IgD-negative memory B cell (primary cell): ENCODE data around the gene ATXN1. TPM values are rescaled to one million over a fixed set of nuclear protein-coding genes. Genes with fewer than 3 reads are reported as not detected.
A peak's percentile ranks its signal among the peaks of the same experiment; 100 is the strongest.
"Not testable (repeated sequence)": the region's sequence is repeated elsewhere in the genome, so short reads cannot be mapped to it uniquely, and the experiment has no call there.

Experiments used
- H3K27ac Mint-ChIP-seq, 3 donors: one replicate each; pipeline ENCODE4 v1.8.0; 2020 to 2022; ENCODE audit warnings: mild to moderate bottlenecking in 3 of 3, mixed read lengths in 3 of 3, moderate library complexity in 1 of 3
- H3K27me3 Mint-ChIP-seq: one replicate; pipeline ENCODE4 v1.8.0; 2021; ENCODE audit warnings: mixed read lengths
- H3K36me3 Mint-ChIP-seq: one replicate; pipeline ENCODE4 v1.8.0; 2020; ENCODE audit warnings: mild to moderate bottlenecking, mixed read lengths
- H3K4me1 Mint-ChIP-seq, 3 donors: one replicate each; pipeline ENCODE4 v1.8.0; 2020 to 2022; ENCODE audit warnings: mixed read lengths in 3 of 3, mild to moderate bottlenecking in 1 of 3
- H3K4me3 Mint-ChIP-seq, 4 donors: one replicate each; pipeline ENCODE4 v1.8.0; 2020 to 2022; ENCODE audit warnings: mild to moderate bottlenecking in 4 of 4, mixed read lengths in 4 of 4, moderate library complexity in 3 of 4
- H3K9me3 Mint-ChIP-seq, 3 donors: one replicate each; pipeline ENCODE4 v1.8.0; 2020 to 2021; ENCODE audit warnings: mixed read lengths in 3 of 3, mild to moderate bottlenecking in 1 of 3
- polyA plus RNA-seq: library from polyadenylated mRNA; unstranded; fragments of 300-500 nt; fragmentation: Illumina TruSeq; gene quantifications from one replicate; pipeline ENCODE4 v1.2.3, GENCODE V29; 2021

ATXN1 gene
- polyA plus RNA-seq, 1 donor from 2014 or later, result 5.0 TPM

DNA sequence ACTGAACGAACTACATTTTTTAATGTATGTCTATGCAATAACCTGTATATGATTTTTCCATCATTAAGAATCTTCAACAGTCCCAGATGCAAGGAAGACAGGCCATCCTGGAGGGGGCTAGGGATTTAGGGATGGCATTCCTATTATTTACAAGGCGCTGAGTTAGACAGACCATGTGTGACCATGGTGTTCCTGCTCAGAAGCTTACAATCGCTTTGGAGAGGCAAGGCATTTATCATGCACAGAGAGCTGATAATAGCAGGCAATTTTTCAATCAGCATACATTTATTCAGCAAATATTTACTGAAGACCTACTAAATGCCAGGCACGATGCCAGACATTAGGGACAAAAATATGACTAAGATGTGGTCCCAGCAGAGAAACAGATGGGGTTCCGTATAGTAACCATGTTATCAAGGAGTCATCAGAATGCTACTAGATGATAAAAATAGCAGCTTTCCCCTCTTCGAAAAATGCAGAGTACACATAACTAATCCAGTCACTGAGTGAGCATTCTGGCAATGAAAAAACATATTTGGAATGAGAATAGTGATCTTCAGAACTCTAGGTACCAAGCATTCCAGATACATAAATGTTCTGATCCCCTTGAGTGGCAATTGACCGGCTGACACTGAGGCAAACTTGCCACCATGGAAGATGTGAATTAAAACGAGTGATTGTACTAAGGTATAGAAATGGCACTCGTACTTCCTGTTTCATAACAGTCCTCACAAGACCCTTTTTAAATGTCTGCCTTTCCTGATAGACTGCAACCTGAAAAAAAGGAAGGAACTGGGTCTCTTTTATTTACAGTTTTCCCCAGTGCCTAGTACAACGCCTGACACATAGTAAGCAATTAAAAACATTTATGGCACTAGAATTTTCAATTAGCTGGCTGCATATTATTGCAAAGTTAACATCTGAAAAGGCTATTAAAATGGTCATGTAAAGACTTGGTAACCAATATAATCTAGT, 135.7 kb downstream of the ATXN1 start:
- peaks cover 7 to 40% (median 26%) of the 10 kb centered on the region in 3 donors for H3K4me1 Mint-ChIP-seq
- peak overlapping the region in 2 of 3 donors; percentile 23 to 32 for H3K27ac Mint-ChIP-seq
- no peaks in the 10 kb centered on the region for H3K36me3 Mint-ChIP-seq
- H3K9me3 Mint-ChIP-seq, result no peaks in the 10 kb centered on the region
- no peaks in the 10 kb centered on the region for H3K27me3 Mint-ChIP-seq
- H3K4me3 Mint-ChIP-seq, result no peak overlapping the region

DNA sequence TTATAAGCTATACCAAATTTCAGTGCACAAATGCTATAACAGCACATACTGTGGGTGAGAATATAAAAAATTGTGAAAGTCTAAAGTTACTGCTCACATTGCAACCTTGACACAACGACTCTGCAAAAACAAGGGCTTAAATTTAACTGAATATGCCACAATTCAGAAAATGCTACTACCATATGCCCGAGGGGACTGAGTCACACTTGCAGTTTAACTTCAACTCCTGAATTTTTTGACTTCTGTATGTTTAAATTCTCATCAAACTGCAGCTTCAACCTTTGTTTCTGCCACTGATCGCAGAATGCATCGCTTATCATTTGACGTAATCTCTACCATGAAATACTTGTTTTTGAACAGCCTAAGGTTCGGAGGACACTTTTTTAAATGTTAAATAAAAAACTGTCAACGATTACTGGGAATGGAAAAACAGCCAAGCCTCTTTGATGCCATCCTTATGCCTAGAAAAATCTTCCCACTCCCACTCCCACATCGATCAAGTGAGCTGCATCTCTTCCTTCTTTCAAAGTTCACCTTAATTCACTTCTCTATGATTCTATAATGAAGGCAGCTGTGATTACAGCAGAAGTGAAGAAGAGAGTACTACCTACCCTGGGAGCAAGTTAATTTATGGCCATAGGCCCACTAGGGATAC, 136.5 kb downstream of the ATXN1 start:
- Mint-ChIP-seq H3K9me3 (no peaks in the 10 kb centered on the region), H3K36me3 (no peaks in the 10 kb centered on the region), H3K27ac (no peak overlapping the region), H3K27me3 (no peaks in the 10 kb centered on the region), H3K4me1 (peaks cover 7 to 46% (median 32%) of the 10 kb centered on the region in 3 donors), H3K4me3 (no peak overlapping the region)

DNA sequence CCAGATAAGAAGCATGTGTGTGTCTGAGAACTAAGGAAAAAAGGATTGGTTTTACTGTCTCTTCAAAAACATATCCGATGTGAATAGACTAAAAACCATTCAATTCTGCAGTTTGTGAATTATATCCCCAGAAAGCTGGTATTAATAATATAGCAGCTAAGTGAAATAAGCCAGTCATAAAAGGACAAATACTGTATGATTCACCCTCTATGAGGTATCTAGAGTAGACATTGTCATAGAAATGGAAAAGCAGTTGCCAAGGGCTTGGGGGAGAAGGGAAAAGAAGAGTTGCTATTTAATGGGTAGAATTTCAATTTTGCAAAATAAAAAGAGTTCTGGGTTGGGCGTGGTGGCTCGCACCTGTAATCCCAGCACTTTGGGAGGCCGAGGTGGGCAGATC, 137.5 kb downstream of the ATXN1 start:
- no peaks in the 10 kb centered on the region for H3K36me3 Mint-ChIP-seq
- peaks cover 7 to 50% (median 35%) of the 10 kb centered on the region in 3 donors for H3K4me1 Mint-ChIP-seq
- peak overlapping the region in 1 of 3 donors; percentile 68 for H3K27ac Mint-ChIP-seq
- H3K4me3 Mint-ChIP-seq, result no peak overlapping the region
- H3K9me3 Mint-ChIP-seq, result no peaks in the 10 kb centered on the region
- H3K27me3 Mint-ChIP-seq, result no peaks in the 10 kb centered on the region

DNA sequence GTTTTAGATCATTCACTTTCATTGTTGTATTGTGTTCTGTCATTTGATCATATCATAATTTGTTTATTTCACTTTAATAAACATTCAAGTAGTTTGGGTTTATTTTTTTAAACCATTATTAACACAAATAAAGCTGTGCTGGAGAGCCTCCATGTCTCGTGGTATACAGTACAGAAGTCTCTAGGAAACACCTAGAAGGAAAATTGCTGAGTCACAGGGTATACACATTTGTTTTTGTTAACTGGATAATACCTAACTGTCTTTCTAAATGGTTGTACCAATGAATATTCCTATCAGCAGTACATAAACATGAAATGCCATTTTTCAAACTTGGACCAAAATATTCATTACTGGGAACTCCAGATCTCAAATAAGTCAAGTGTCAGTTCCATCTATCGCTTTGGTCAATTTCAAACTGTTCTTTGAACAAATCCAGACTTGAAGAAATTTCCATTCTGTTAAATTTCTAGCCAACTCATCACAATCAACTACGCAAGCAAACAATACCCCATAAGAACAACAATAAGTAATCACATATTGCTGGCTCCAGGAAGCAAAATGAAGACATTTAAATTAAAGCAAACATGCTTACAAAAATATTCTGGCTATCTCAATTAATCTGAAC, 138.1 kb downstream of the ATXN1 start:
- no peak overlapping the region for H3K4me3 Mint-ChIP-seq
- no peaks in the 10 kb centered on the region for H3K9me3 Mint-ChIP-seq
- peaks cover 7 to 50% (median 35%) of the 10 kb centered on the region in 3 donors for H3K4me1 Mint-ChIP-seq
- no peaks in the 10 kb centered on the region for H3K27me3 Mint-ChIP-seq
- no peak overlapping the region for H3K27ac Mint-ChIP-seq
- H3K36me3 Mint-ChIP-seq, result no peaks in the 10 kb centered on the region

DNA sequence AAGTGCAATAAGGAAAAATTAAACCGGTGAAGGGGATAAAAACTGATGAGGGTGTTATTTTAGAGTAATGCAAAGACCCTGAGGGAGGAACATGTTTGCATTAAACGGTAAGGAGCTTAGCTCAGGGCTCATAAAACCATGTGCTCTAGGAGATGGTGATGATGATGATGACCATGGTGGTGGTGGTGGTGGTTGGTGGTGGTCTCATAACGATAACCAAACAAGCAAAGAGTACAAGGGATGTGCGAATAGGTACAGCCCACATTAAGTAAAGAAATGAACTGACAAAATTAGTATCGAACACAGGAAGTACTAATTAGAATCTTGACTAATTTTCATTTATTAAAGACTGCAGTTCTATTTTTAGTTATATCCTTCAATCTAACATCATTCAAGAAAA, 139.1 kb downstream of the ATXN1 start:
- Mint-ChIP-seq H3K4me3 (peak overlapping the region in 1 of 4 donors; percentile 67), H3K4me1 (peaks cover 7 to 50% (median 35%) of the 10 kb centered on the region in 3 donors), H3K27ac (peak overlapping the region in 1 of 3 donors; percentile 62), H3K9me3 (no peaks in the 10 kb centered on the region), H3K27me3 (no peaks in the 10 kb centered on the region), H3K36me3 (no peaks in the 10 kb centered on the region)

DNA sequence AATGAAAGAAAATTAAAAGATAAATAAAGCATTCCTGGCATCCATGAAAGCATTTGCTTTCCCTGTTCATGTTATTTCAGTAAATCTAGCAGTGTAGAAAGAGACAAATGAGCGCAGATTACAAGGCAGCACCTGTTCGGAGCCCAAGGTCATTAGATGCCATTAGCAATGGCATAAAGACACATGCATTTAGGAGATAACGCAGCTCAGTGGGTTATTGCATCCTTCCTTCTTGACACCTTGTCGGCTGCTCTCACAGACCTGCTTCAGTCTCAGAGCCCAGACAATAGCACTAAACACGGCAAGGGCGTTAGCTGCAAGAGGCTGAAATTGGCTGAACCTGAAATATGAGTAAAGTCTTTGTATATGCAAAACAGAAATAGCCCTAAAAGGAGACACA, 140.3 kb downstream of the ATXN1 start:
- Mint-ChIP-seq H3K4me3 (no peak overlapping the region), H3K27me3 (no peaks in the 10 kb centered on the region), H3K36me3 (no peaks in the 10 kb centered on the region), H3K27ac (peak overlapping the region in 2 of 3 donors; percentile 53 to 76), H3K9me3 (no peaks in the 10 kb centered on the region), H3K4me1 (peaks cover 7 to 44% (median 33%) of the 10 kb centered on the region in 3 donors)

DNA sequence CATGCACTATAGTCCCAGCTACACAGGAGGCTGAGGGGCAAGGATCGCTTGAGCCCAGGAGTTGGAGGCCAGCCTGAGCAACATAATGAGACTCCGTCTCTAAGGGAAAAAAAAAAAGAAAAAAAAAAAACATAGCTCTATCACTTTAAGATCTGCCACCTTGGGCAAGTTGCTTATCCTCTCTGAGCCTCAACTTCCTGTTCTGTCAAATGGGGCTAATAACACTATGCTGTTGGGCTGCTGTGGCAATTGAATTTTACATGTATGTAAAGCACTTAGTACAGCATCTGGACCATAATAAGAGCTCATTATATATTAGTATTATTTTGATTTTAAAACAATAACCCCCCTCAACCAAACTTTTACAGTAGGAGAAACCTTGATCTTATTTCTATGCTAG, 141.5 kb downstream of the ATXN1 start:
- Mint-ChIP-seq H3K27ac (no peak overlapping the region), H3K4me1 (peaks cover 3 to 33% (median 32%) of the 10 kb centered on the region in 3 donors), H3K9me3 (no peaks in the 10 kb centered on the region), H3K36me3 (no peaks in the 10 kb centered on the region), H3K27me3 (no peaks in the 10 kb centered on the region), H3K4me3 (no peak overlapping the region)

DNA sequence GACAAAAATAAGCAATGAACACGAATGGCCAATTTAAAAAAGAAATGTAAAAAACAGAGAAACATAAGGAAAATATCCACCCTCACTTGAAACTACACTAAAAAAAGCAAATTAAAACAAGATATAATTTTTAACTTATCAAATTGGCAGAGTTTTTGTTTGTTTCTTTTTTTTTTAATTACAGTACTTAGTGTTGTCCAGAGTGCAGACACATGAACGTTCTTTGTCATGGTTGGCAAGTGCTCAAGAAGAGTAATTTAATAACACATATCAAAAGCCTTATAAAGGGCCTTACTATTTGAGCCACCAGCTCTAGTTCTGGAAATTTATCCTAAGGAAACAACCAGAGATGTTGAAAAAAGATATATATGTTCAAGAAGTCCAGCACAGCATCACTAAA, 142.3 kb downstream of the ATXN1 start:
- no peaks in the 10 kb centered on the region for H3K9me3 Mint-ChIP-seq
- H3K27ac Mint-ChIP-seq, result no peak overlapping the region
- no peaks in the 10 kb centered on the region for H3K27me3 Mint-ChIP-seq
- peaks cover 3 to 33% (median 30%) of the 10 kb centered on the region in 3 donors for H3K4me1 Mint-ChIP-seq
- no peak overlapping the region for H3K4me3 Mint-ChIP-seq
- no peaks in the 10 kb centered on the region for H3K36me3 Mint-ChIP-seq

DNA sequence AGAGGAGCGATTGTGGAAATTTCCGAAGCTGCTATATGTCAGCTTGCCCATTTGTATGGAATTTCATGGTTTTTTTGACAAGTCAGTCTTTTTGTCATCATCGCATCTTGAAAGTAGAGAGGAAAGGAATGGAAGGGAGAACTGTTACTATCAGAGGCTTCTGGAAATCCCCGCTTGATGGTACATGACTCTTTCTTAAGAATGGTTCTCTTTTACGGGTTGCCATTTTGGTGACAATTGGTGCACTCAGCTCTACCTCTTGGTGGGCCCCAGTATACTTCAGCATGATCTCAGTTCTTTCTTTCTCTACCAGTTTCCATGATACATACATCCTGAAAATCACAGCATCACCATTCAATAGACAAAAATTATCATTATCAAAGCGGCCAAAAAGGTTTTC, 146.0 kb downstream of the ATXN1 start:
- H3K4me1 Mint-ChIP-seq, result not testable (repeated sequence)

DNA sequence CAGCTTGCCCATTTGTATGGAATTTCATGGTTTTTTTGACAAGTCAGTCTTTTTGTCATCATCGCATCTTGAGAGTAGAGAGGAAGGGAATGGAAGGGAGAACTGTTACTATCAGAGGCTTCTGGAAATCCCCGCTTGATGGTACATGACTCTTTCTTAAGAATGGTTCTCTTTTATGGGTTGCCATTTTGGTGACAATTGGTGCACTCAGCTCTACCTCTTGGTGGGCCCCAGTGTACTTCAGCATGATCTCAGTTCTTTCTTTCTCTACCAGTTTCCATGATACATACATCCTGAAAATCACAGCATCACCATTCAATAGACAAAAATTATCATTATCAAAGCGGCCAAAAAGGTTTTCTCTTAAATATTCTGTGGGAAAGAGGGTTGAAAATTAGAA, 147.1 kb downstream of the ATXN1 start:
- not testable (repeated sequence) for H3K9me3 Mint-ChIP-seq, H3K4me1 Mint-ChIP-seq

More for the DNA sequence above, 146.0 kb downstream of the ATXN1 start:
- not testable (repeated sequence) for H3K9me3 Mint-ChIP-seq, H3K27ac Mint-ChIP-seq, H3K4me3 Mint-ChIP-seq, H3K27me3 Mint-ChIP-seq, H3K36me3 Mint-ChIP-seq

DNA sequence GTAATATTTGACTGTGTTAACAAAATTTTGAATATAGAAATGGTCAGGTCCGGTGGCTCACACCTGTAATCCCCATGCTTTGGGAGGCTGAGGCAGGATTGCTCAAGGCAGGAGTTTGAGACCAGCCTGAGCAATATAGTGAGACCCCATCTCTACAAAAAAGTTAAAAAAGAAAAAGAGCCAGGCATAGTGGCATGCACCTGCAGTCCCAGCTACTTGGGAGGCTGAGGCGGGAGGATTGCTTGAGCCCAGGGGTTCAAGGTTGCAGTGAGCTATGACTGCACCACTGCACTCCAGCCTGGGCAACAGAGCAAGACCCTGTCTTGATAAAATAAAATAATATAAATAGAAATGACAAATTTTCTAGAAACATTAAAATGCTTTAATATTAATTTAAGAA, 147.8 kb downstream of the ATXN1 start:
- not testable (repeated sequence) for H3K36me3 Mint-ChIP-seq, H3K27me3 Mint-ChIP-seq, H3K27ac Mint-ChIP-seq, H3K4me3 Mint-ChIP-seq, H3K4me1 Mint-ChIP-seq, H3K9me3 Mint-ChIP-seq

More for the DNA sequence above, 147.1 kb downstream of the ATXN1 start:
- H3K4me3 Mint-ChIP-seq, H3K27ac Mint-ChIP-seq, H3K27me3 Mint-ChIP-seq, H3K36me3 Mint-ChIP-seq: not testable (repeated sequence)

DNA sequence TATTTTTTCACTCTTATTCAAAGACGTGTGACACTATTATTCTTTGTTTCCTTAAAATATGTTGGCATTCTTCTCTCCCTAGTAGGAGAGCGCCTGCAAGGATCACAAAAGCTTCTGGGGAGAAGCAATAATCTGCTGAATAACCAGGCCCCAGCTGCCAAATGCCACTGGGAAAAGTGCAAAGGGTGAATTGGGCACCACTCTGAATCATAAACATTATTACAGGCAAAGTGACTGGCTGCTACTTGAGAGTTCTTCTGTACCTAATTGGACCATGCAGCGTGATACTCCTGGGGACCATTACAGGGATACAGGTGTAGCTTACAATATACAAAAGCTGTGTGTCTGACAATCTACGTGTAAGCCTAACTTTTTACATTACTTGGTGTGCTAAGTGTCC, 152.8 kb downstream of the ATXN1 start:
- peaks cover 1% of the 10 kb centered on the region for H3K27me3 Mint-ChIP-seq
- H3K36me3 Mint-ChIP-seq, result no peaks in the 10 kb centered on the region
- no peak overlapping the region for H3K4me3 Mint-ChIP-seq
- H3K9me3 Mint-ChIP-seq, result no peaks in the 10 kb centered on the region
- no peak overlapping the region for H3K27ac Mint-ChIP-seq
- H3K4me1 Mint-ChIP-seq, result peaks cover under 1 to 9% (median 4%) of the 10 kb centered on the region in 3 donors

DNA sequence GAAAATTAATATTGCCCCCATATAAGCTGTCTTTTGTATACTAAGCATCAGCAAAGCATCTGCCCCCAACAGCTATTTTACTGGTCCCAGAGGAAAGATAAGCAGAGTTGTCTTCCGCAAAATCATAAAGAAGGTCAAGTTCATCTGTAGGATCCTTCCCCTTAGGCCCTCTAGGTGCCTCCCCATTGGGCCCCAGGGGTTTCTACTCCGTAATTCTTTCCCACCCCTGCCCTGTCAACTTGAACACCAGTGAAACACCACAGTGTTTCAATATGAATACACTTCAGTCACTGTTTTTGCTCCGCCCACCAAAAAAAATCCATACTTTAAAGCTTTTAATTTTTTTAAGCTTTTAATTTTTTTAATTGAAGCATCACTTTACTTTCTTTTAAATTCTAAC, 159.2 kb downstream of the ATXN1 start:
- Mint-ChIP-seq H3K4me3 (no peak overlapping the region), H3K27ac (peak overlapping the region in 1 of 3 donors; percentile 72)

DNA sequence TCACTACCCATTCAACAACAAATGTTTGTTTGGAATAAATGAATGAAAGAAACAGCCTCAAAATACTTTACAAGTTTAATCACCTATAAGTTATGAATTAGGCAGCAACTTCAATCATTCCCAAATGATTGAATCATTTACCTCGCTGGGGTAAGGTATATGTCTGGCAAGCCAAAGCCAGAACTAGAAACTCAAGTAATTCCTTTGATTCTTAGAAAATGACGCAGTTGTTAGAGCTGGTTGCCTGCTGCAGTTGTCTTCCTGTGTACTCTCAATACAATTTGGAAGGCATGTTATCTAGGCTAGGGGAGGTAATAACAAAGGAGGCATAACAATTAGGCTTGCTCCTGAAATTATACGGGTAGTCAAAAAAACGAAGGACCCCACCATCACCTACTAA, 160.6 kb downstream of the ATXN1 start:
- no peaks in the 10 kb centered on the region for H3K9me3 Mint-ChIP-seq
- no peak overlapping the region for H3K27ac Mint-ChIP-seq
- peaks cover 9 to 23% (median 20%) of the 10 kb centered on the region in 3 donors for H3K4me1 Mint-ChIP-seq
- H3K27me3 Mint-ChIP-seq, result no peaks in the 10 kb centered on the region
- no peak overlapping the region for H3K4me3 Mint-ChIP-seq
- peaks cover 2% of the 10 kb centered on the region for H3K36me3 Mint-ChIP-seq

More for the DNA sequence above, 159.2 kb downstream of the ATXN1 start:
- no peaks in the 10 kb centered on the region for H3K9me3 Mint-ChIP-seq
- no peaks in the 10 kb centered on the region for H3K27me3 Mint-ChIP-seq
- H3K4me1 Mint-ChIP-seq, result peaks cover 4 to 16% (median 10%) of the 10 kb centered on the region in 3 donors
- peaks cover 2% of the 10 kb centered on the region for H3K36me3 Mint-ChIP-seq

DNA sequence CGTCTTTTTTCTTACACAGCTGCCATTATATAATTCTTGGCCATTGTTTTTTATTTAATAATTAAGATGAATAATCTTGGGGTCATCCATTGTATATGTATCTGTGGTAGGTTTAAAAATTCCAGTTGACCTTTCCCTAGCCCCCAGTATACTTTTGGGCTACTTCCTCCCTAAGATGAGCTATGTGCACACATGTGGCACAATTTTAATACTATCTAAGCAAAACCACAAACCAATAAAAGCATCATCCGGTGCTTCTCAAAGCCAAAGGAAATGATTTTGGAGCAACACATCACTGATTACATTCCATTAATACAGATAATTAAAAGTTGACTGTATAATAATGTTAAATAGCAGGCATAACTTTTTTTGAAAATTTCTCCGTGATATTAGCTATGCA, 161.2 kb downstream of the ATXN1 start:
- Mint-ChIP-seq H3K27me3 (no peaks in the 10 kb centered on the region), H3K9me3 (no peaks in the 10 kb centered on the region), H3K4me1 (peaks cover 15 to 27% (median 26%) of the 10 kb centered on the region in 3 donors), H3K27ac (no peak overlapping the region), H3K36me3 (peaks cover 2% of the 10 kb centered on the region), H3K4me3 (no peak overlapping the region)
